ENCODE data around the gene PSMF1.
"Not testable (repeated sequence)": the region's sequence is repeated elsewhere in the genome, so short reads cannot be mapped to it uniquely, and the experiment has no call there.

PSMF1 gene

DNA sequence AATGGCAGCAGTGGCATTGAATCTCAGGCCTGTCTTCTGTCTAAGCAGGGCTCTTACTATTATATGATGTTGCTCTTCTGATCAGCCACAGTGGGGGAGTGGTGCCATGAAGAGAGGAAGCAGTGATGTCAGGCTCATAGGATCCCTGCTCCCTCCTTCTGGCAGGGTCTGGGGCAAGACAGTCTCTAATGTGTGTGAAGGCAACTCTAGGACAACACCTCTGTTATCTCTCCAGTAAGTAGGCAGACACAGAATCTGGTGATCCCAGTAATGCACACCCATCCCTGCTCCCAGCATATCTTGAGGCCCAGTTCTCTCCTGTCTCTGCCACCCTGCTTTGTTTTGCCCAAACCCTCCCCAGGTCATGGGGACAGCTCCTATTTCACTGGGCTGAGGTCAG lies 93.6 kb downstream of the PSMF1 start:
- no peak overlapping the region for H3K27ac ChIP-seq (ENCODE audit: low read length)
- H3K27me3 ChIP-seq (ENCODE audit: control insufficient read depth, insufficient read depth, low read length), result no peaks in the 10 kb centered on the region
- H3K4me3 ChIP-seq (ENCODE audit: low read length), result no peak overlapping the region
- DNase-seq (ENCODE audit: low read depth, low spot score), result no peak
- 0 out of 2 replicates have a peak, but pooled peaks cover 2% of the 10 kb centered on the region for H3K4me1 ChIP-seq (ENCODE audit: control insufficient read depth, insufficient read depth, low read length)
- H3K36me3 ChIP-seq (ENCODE audit: control insufficient read depth, insufficient read depth, low read length), result no peaks in the 10 kb centered on the region
- H3K9me3 ChIP-seq (ENCODE audit: control insufficient read depth, insufficient read depth, low read length), result no peaks in the 10 kb centered on the region

DNA sequence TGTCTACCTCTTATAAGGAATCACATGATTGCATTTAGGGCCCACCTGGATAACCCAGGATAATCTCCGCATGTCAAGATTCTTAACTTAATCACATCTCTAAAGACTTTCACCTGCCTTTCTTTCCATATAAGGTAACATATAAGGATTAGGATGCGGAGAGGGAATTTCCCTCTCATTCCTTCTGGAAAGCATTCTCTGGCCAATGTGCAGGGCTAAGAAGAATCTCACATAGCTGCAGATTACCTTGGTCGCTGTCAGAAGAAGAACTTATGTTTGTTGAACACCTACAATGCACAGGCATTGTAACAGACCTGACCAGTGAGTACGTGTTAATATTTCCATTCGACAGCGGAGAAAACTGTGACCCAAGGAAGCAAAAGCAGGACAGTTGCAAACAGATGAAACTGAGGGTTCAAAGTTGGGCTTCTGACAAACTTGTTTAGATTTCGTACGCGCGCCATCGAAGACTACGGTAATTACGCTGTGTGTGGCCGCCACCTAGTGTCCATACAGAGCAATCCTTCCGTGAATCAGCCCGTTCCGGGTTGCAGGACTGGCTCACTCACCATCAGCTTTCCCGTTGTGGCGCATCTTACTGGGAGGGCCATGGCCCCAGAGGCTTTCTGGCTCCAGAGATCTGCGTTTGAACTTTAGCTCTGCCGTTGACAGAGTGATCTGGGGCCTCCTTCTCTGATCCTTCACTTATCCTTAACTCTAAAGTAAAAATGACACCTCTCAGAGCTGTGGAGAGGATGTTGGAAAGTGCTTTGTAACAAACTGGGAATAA lies 94.4 kb downstream of the PSMF1 start:
- Histone ChIP-seq H3K9me3 (ENCODE audit: control insufficient read depth, insufficient read depth, low read length) (no peaks in the 10 kb centered on the region), H3K27me3 (ENCODE audit: control insufficient read depth, insufficient read depth, low read length) (no peaks in the 10 kb centered on the region), H3K4me3 (ENCODE audit: low read length) (no peak overlapping the region), H3K27ac (ENCODE audit: low read length) (no peak overlapping the region), H3K36me3 (ENCODE audit: control insufficient read depth, insufficient read depth, low read length) (no peaks in the 10 kb centered on the region), H3K4me1 (ENCODE audit: control insufficient read depth, insufficient read depth, low read length) (0 out of 2 replicates have a peak, but pooled peaks cover 2% of the 10 kb centered on the region)
- peak; percentile 73 for DNase-seq (ENCODE audit: low read depth, low spot score)
- WGBS (ENCODE audit: insufficient coverage, insufficient read length), result no CpG with 5 or more reads among the region's 21 CpGs

GRCh38 chr20:1214838-1215261 lies 96.4 kb downstream of the PSMF1 start:
- WGBS (ENCODE audit: insufficient coverage, insufficient read length), result no CpG with 5 or more reads among the region's 4 CpGs

GRCh38 chr20:1215386-1216170 lies 97.2 kb downstream of the PSMF1 start:
- Histone ChIP-seq H3K27me3 (ENCODE audit: control insufficient read depth, insufficient read depth, low read length) (no peaks in the 10 kb centered on the region), H3K27ac (ENCODE audit: low read length) (no peak overlapping the region), H3K9me3 (ENCODE audit: control insufficient read depth, insufficient read depth, low read length) (no peaks in the 10 kb centered on the region), H3K4me1 (ENCODE audit: control insufficient read depth, insufficient read depth, low read length) (0 out of 2 replicates have a peak, but pooled peaks cover 2% of the 10 kb centered on the region), H3K4me3 (ENCODE audit: low read length) (no peak overlapping the region), H3K36me3 (ENCODE audit: control insufficient read depth, insufficient read depth, low read length) (no peaks in the 10 kb centered on the region)
- no peak for DNase-seq (ENCODE audit: low read depth, low spot score)
- whole genome bisulfite sequencing (ENCODE audit: insufficient coverage, insufficient read length), result no CpG with 5 or more reads among the region's 11 CpGs

More at GRCh38 chr20:1214838-1215261, 96.4 kb downstream of the PSMF1 start:
- Histone ChIP-seq H3K4me3 (ENCODE audit: low read length) (no peak overlapping the region), H3K27ac (ENCODE audit: low read length) (no peak overlapping the region), H3K4me1 (ENCODE audit: control insufficient read depth, insufficient read depth, low read length) (0 out of 2 replicates have a peak, but pooled peaks cover 2% of the 10 kb centered on the region), H3K36me3 (ENCODE audit: control insufficient read depth, insufficient read depth, low read length) (no peaks in the 10 kb centered on the region), H3K27me3 (ENCODE audit: control insufficient read depth, insufficient read depth, low read length) (no peaks in the 10 kb centered on the region), H3K9me3 (ENCODE audit: control insufficient read depth, insufficient read depth, low read length) (no peaks in the 10 kb centered on the region)
- no peak for DNase-seq (ENCODE audit: low read depth, low spot score)

DNA sequence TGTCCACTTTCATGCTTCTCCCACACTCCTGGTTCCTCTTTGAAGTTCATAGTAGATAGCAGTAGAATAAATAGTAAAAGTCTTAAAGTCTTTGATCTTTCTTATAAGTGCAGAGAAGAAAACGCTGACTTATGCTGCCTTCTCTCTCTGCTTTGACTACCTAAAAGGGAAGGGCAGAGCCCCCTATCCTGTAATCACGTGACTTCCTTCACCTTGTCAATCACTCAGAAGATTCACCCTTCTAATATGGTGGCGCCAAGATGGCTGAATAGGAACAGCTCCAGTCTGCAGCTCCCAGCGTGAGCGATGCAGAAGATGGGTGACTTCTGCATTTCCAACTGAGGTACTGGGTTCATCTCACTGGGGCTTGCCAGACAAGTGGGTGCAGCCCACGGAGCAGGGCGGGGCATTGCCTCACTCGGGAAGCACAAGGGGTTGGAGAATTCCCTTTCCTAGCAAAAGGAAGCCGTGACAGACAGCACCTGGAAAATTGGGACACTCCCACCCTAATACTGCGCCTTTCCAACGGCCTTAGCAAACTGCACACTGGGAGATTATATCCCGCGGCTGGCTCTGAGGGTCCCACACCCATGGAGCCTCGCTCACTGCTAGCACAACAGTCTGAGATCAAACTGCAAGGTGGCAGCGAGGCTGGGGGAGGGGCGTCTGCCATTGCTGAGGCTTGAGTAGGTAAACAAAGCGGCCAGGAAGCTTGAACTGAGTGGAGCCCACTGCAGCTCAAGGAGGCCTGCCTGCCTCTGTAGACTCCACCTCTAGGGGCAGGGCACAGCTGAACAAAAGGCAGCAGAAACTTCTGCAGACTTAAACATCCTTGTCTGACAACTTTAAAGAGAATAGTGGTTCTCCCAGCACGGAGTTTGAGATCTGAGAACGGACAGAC lies 98.4 kb downstream of the PSMF1 start:
- no CpG with 5 or more reads among the region's 19 CpGs for WGBS (ENCODE audit: insufficient coverage, insufficient read length)
- not testable (repeated sequence) for H3K36me3 ChIP-seq (ENCODE audit: control insufficient read depth, insufficient read depth, low read length); H3K4me3 ChIP-seq (ENCODE audit: low read length); H3K27ac ChIP-seq (ENCODE audit: low read length); H3K27me3 ChIP-seq (ENCODE audit: control insufficient read depth, insufficient read depth, low read length); H3K9me3 ChIP-seq (ENCODE audit: control insufficient read depth, insufficient read depth, low read length); H3K4me1 ChIP-seq (ENCODE audit: control insufficient read depth, insufficient read depth, low read length); DNase-seq (ENCODE audit: low read depth, low spot score)
